Endothelial cell of umbilical vein (primary cell): Measurements from ENCODE around the gene GTPBP3. TPM values are rescaled to one million over a fixed set of nuclear protein-coding genes. Genes with fewer than 3 reads are reported as not detected.

Experiments
- BruUV-seq: library from RNA; stranded (reverse); fragments of 400-500 nt; replicated peaks from 2 replicates; lab custom pipeline; 2021; lab: Mats Ljungman, UMichigan
- CTCF ChIA-PET: fragments of 300-600, 350-600 bp; sonication (Branson Sonifier 250); formaldehyde crosslinking; loops from one replicate; lab custom pipeline; 2021; ENCODE audit warnings: antibody characterized with exemption, inconsistent platforms; lab: Charles Lee
- POLR2A ChIA-PET: fragments of 300-600, 350-600 bp; sonication (Branson Sonifier 250); formaldehyde crosslinking; loops from one replicate; lab custom pipeline; 2021; ENCODE audit warnings: antibody characterized with exemption, inconsistent platforms; lab: Charles Lee
- DNase-seq: peaks from one replicate; pipeline ENCODE4 v3.0.0-alpha.2; 2011; ENCODE audit warnings: low read depth, low spot score
- FAIRE-seq: peaks from 2 replicates; lab custom pipeline; 2011; peaks lifted over from hg19 to GRCh38; lab: Jason Lieb, UNC
- H2AFZ ChIP-seq: 2 replicates; pipeline ENCODE4 v1.6.0; 2012; ENCODE audit warnings: low read depth, low read length, control low read depth, inconsistent platforms
- H3K27ac ChIP-seq: 2 replicates; pipeline ENCODE4 v1.5.1; 2011; ENCODE audit warnings: low read depth, mild to moderate bottlenecking, control low read depth, low read length, moderate library complexity; ENCODE audit not compliant: insufficient read depth
- H3K27me3 ChIP-seq, 2 experiments: 2 replicates each; pipeline versions ENCODE4 v1.6.0 to v1.6.1; 2011; ENCODE audit warnings: low read length in 2 of 2, mixed read lengths in 1 of 2; ENCODE audit not compliant: control insufficient read depth in 2 of 2, insufficient read depth in 2 of 2
- H3K36me3 ChIP-seq, 2 experiments: 2 replicates in 1 of 2; 3 replicates in 1 of 2; pipeline ENCODE4 v1.5.1; 2011; ENCODE audit warnings: low read length in 2 of 2, mild to moderate bottlenecking in 1 of 2, moderate library complexity in 1 of 2; ENCODE audit not compliant: control insufficient read depth in 2 of 2, insufficient read depth in 2 of 2; ENCODE audit errors: extremely low read depth in 1 of 2
- H3K4me1 ChIP-seq: 3 replicates; pipeline ENCODE4 v1.5.1; 2011; ENCODE audit warnings: mild to moderate bottlenecking, low read length; ENCODE audit not compliant: control insufficient read depth, insufficient read depth; ENCODE audit errors: extremely low read depth
- H3K4me2 ChIP-seq: 2 replicates; pipeline ENCODE4 v1.6.1; 2011; ENCODE audit warnings: low read length, control low read depth, mixed read lengths; ENCODE audit not compliant: insufficient read depth
- H3K4me3 ChIP-seq, 3 experiments: fragments of 200-600 bp in 1 of 3; sonication (generic), shearing (Covaris generic) in 1 of 3; replicated peaks in 1 of 3; 2 replicates each; pipeline ENCODE4 v1.5.1; 2011 to 2016; ENCODE audit warnings: control low read depth in 3 of 3, low read length in 3 of 3, mild to moderate bottlenecking in 2 of 3, inconsistent platforms in 1 of 3, low read depth in 1 of 3, moderate library complexity in 1 of 3; ENCODE audit not compliant: insufficient read depth in 1 of 3
- H3K79me2 ChIP-seq: 2 replicates; pipeline ENCODE4 v1.6.0; 2012; ENCODE audit warnings: low read length, inconsistent platforms; ENCODE audit not compliant: control insufficient read depth, insufficient read depth
- H3K9ac ChIP-seq: replicated peaks from 2 replicates; pipeline ENCODE3; 2011; ENCODE audit warnings: low read length, control low read depth; ENCODE audit not compliant: insufficient read depth; ENCODE audit errors: extremely low read depth
- H3K9me1 ChIP-seq: replicated peaks from 3 replicates; pipeline ENCODE4 v1.6.0; 2011; ENCODE audit warnings: mild to moderate bottlenecking, low read length; ENCODE audit not compliant: control insufficient read depth, insufficient read depth; ENCODE audit errors: extremely low read depth
- H3K9me3 ChIP-seq: replicated peaks from 2 replicates; pipeline ENCODE4 v1.5.1; 2012; ENCODE audit warnings: low read length, inconsistent platforms; ENCODE audit not compliant: control insufficient read depth, insufficient read depth
- H4K20me1 ChIP-seq: replicated peaks from 2 replicates; pipeline ENCODE3; 2011; ENCODE audit warnings: mild to moderate bottlenecking, low read length; ENCODE audit not compliant: control insufficient read depth, insufficient read depth; ENCODE audit errors: extremely low read depth
- EZH2 ChIP-seq: IDR thresholded peaks from 2 replicates; pipeline ENCODE4 v1.6.1; 2012; ENCODE audit warnings: borderline replicate concordance, low read depth, mild to moderate bottlenecking, moderate library complexity, low read length, inconsistent platforms; ENCODE audit not compliant: severe bottlenecking
- dilution Hi-C: fragments of 300-500 bp; cut with MboI; formaldehyde crosslinking; loops from one replicate; pipeline ENCODE4 v1.15.0; 2019; ENCODE audit warnings: low sequenced_read_pairs; ENCODE audit not compliant: extremely low pct_ligation_motif_present
- intact Hi-C: fragments of 100-400 bp; cut with micrococcal nuclease; formaldehyde crosslinking; loops from one replicate; pipeline ENCODE4 v1.10.0; 2022
- polyA plus RNA-seq, 4 experiments: library from polyadenylated mRNA; depleted of rRNA in 3 of 4; stranded (reverse) in 3 of 4; unstranded in 1 of 4; fragments of >200 nt; gene quantifications; 2 replicates each; pipeline versions ENCODE4 v1.2.1 to v1.2.3, GENCODE V29; 2011 to 2012; ENCODE audit warnings: missing spikeins in 1 of 4
- total RNA-seq: library from RNA; stranded (reverse); gene quantifications from 2 replicates; pipeline ENCODE4 v1.2.3, GENCODE V29; 2021
- TF ChIP-seq, protein P1 (sequence below), 2 donors: IDR thresholded peaks; 1 replicate in 1 of 2; 2 replicates in 1 of 2; pipeline ENCODE4 v1.5.1; 2011; ENCODE audit warnings: low read length in 2 of 2, mild to moderate bottlenecking in 2 of 2, moderate library complexity in 2 of 2, control low read depth in 1 of 2, inconsistent platforms in 1 of 2, low read depth in 1 of 2; ENCODE audit not compliant: insufficient read depth in 1 of 2; ENCODE audit errors: extremely low read depth in 1 of 2

GTPBP3 gene
- total and polyA plus RNA-seq, 2 donors (not counting 3 experiments of a cell fraction or from before 2014, with no cell fraction given) = 12.7 to 34.7 TPM

DNA sequence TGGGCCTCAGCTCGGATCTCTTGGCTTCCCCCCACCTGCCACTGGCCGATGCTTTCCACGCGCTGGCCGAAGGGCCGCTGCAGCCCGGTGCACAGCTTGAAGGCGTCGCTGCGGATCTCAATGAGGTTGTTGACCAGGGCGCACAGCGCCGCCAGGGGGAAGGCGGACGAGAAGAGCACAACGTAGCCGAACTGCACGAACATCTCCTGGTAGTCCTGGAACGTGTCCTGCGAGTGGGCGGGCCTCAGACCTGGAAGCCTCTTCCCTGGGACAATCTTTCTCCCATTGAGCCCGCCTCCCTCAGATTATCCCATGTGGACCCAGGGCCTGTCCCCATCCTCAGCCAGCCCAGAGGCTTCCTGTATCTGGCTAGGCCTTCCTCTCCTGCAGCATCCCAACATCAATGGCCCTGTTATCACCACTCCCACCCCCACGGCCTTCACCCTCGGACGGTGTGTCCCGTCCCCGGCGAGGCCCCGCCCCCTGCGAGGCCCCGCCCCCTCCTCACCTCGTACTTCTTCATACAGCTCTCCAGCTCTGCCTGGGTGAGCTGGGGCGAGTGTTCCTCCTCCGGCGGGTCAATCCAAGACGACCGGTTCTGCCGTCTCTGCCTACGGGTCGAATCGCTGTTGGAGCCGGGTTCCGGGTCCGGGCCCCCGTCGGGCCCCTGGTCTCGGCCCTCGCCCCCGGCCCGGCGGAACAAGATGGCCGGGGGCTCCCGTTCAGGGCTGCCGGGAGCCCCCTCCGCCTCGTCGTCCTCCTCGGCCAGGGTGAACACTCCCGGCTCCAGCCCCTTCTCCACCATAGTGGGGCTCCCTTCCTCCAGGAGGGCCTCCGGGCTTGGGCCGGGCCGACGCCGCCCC, 9.5 kb upstream of the GTPBP3 start:
- no peaks in the 10 kb centered on the region for H4K20me1 ChIP-seq
- no peaks in the 10 kb centered on the region for H3K9me3 ChIP-seq
- H3K4me2 ChIP-seq = peak overlapping the region; percentile 44
- no TSS peak for BruUV-seq
- H3K9ac ChIP-seq = no peak overlapping the region
- peaks cover 10% of the 10 kb centered on the region for H3K4me1 ChIP-seq
- dilution Hi-C loops (no loop called here), intact Hi-C loops (no loop called here)
- CTCF ChIA-PET = interaction anchor here (0.5 to 2.5 kb wide), 10 partner anchors 11 to 109 kb away, joined by 3 to 16 read pairs (median 4); partner anchors contain the start of genes DDA1 and MRPL34
- peak overlapping the region; percentile 47 for H2AFZ ChIP-seq
- H3K9me1 ChIP-seq = no peaks in the 10 kb centered on the region
- H3K27ac ChIP-seq = no peak overlapping the region
- TF ChIP-seq, protein P1, sequence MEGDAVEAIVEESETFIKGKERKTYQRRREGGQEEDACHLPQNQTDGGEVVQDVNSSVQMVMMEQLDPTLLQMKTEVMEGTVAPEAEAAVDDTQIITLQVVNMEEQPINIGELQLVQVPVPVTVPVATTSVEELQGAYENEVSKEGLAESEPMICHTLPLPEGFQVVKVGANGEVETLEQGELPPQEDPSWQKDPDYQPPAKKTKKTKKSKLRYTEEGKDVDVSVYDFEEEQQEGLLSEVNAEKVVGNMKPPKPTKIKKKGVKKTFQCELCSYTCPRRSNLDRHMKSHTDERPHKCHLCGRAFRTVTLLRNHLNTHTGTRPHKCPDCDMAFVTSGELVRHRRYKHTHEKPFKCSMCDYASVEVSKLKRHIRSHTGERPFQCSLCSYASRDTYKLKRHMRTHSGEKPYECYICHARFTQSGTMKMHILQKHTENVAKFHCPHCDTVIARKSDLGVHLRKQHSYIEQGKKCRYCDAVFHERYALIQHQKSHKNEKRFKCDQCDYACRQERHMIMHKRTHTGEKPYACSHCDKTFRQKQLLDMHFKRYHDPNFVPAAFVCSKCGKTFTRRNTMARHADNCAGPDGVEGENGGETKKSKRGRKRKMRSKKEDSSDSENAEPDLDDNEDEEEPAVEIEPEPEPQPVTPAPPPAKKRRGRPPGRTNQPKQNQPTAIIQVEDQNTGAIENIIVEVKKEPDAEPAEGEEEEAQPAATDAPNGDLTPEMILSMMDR (IDR thresholded peaks at IDR 0.05; ENCODE audit: extremely low read depth in 1 of 2, insufficient read depth in 1 of 2, low read depth in 1 of 2, low read length in 2 of 2) = peak; percentile 48 to 61
- TF ChIP-seq EZH2 = no peak
- peak overlapping the region; percentile 15 to 24 (median 18) for H3K4me3 ChIP-seq
- DNase-seq = peak; percentile 52
- H3K27me3 ChIP-seq = peaks cover 4 to 19% of the 10 kb centered on the region in 2 experiments
- no peaks in the 10 kb centered on the region for H3K36me3 ChIP-seq
- peak; percentile 79 for FAIRE-seq
- H3K79me2 ChIP-seq = no peaks in the 10 kb centered on the region
- POLR2A ChIA-PET = interaction anchor here (0.6 kb wide), 1 partner anchor 19 kb away, joined by 9 read pairs; the partner anchor contains the start of gene DDA1
